Smooth muscle cell (in vitro differentiated cells): ENCODE results near the gene ACADVL. TPM values are rescaled to one million over a fixed set of nuclear protein-coding genes. Genes with fewer than 3 reads are reported as not detected.
A peak's percentile ranks its signal among the peaks of the same experiment; 100 is the strongest.

Source experiments
- DNase-seq: peaks from one replicate; lab custom pipeline; 2025; ENCODE audit not compliant: unreplicated experiment; lab: John Stamatoyannopoulos, UW
- H2AFZ ChIP-seq: fragments of 200-600 bp; sonication (generic); 2 replicates; pipeline ENCODE4 v1.6.0; 2016; ENCODE audit warnings: antibody characterized with exemption, low read depth, mild to moderate bottlenecking
- H3F3A ChIP-seq: fragments of 200-600 bp; sonication (generic); 2 replicates; pipeline ENCODE4 v1.6.0; 2017; ENCODE audit warnings: antibody characterized with exemption, low read depth
- H3K27ac ChIP-seq: fragments of 200-600 bp; sonication (generic); 2 replicates; pipeline ENCODE4 v1.5.1; 2016; ENCODE audit warnings: low read depth, mild to moderate bottlenecking
- H3K27me3 ChIP-seq: fragments of 200-600 bp; sonication (generic); 2 replicates; pipeline ENCODE4 v1.6.1; 2016; ENCODE audit warnings: low read depth, mild to moderate bottlenecking
- H3K36me3 ChIP-seq: fragments of 200-600 bp; sonication (generic); 2 replicates; pipeline ENCODE4 v1.5.1; 2016; ENCODE audit warnings: low read depth
- H3K4me1 ChIP-seq: fragments of 200-600 bp; sonication (generic); 2 replicates; pipeline ENCODE4 v1.5.1; 2016; ENCODE audit warnings: low read depth
- H3K4me2 ChIP-seq: fragments of 200-600 bp; sonication (generic); 2 replicates; pipeline ENCODE4 v1.6.0; 2016; ENCODE audit warnings: mild to moderate bottlenecking
- H3K4me3 ChIP-seq: fragments of 200-600 bp; sonication (generic); 2 replicates; pipeline ENCODE4 v1.5.1; 2016; ENCODE audit warnings: mild to moderate bottlenecking
- H3K79me2 ChIP-seq: fragments of 200-600 bp; sonication (generic); 2 replicates; pipeline ENCODE4 v1.6.0; 2016; ENCODE audit warnings: low read depth, mild to moderate bottlenecking
- H3K9ac ChIP-seq: fragments of 200-600 bp; sonication (generic); 2 replicates; pipeline ENCODE4 v1.6.0; 2016; ENCODE audit warnings: low read depth
- H3K9me3 ChIP-seq: fragments of 200-600 bp; sonication (generic); replicated peaks from 2 replicates; pipeline ENCODE4 v1.5.1; 2016; ENCODE audit warnings: low read depth
- H4K20me1 ChIP-seq: fragments of 200-600 bp; sonication (generic); 2 replicates; pipeline ENCODE4 v1.6.0; 2016; ENCODE audit warnings: low read depth
- WGBS: methylation state at CpG from one replicate; pipeline ENCODE4 v1.1.7; 2016; ENCODE audit warnings: low lambda C conversion rate; 5-methylcytosine and 5-hydroxymethylcytosine counted together
- polyA plus RNA-seq: library from polyadenylated mRNA; unstranded; fragments of >200 nt; fragmentation: Nextera tagmentation; extraction: Ambion mirVana; gene quantifications from 2 replicates; pipeline ENCODE4 v1.2.1, GENCODE V29; 2016
- total RNA-seq: library from RNA; depleted of rRNA; stranded (reverse); fragments of >200 nt; gene quantifications from 2 replicates; pipeline ENCODE4 v1.2.3, GENCODE V29; 2014
- TF ChIP-seq, protein P1 (sequence below): fragments of 200-600 bp; sonication (generic); IDR thresholded peaks from 2 replicates; pipeline ENCODE4 v1.5.1; 2017; ENCODE audit warnings: borderline replicate concordance, mild to moderate bottlenecking, antibody characterized with exemption; ENCODE audit not compliant: insufficient read depth, poor library complexity, severe bottlenecking

The ACADVL gene
- total and polyA plus RNA-seq, 2 experiments from 2014 or later = 185 to 331 TPM

DNA sequence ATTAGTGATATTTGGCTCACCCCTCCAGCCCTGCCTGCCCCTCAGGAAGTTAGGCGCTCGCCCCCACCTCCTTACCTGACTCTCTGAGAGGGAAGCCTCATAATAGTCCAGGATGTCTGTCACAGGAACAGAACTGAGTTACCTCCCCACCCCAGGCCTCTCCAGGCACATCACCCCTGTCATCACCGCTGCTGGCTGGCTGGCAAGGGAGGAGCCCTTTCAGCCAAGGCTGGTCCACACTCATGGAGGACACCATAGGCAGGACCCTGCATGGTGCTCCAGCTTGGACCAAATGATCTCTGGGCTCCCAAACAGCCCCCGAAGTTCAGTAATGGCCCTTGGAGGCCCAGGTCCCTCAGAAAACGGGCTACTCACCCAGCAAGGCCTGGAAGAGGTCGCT lies 1.6 kb upstream of the ACADVL start:
- peaks cover 59% of the 10 kb centered on the region for H4K20me1 ChIP-seq
- peaks cover 43% of the 10 kb centered on the region for H3K4me1 ChIP-seq
- TF ChIP-seq, protein P1, sequence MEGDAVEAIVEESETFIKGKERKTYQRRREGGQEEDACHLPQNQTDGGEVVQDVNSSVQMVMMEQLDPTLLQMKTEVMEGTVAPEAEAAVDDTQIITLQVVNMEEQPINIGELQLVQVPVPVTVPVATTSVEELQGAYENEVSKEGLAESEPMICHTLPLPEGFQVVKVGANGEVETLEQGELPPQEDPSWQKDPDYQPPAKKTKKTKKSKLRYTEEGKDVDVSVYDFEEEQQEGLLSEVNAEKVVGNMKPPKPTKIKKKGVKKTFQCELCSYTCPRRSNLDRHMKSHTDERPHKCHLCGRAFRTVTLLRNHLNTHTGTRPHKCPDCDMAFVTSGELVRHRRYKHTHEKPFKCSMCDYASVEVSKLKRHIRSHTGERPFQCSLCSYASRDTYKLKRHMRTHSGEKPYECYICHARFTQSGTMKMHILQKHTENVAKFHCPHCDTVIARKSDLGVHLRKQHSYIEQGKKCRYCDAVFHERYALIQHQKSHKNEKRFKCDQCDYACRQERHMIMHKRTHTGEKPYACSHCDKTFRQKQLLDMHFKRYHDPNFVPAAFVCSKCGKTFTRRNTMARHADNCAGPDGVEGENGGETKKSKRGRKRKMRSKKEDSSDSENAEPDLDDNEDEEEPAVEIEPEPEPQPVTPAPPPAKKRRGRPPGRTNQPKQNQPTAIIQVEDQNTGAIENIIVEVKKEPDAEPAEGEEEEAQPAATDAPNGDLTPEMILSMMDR = no peak
- H2AFZ ChIP-seq = no peak overlapping the region
- DNase-seq = no peak
- H3K4me3 ChIP-seq = peak overlapping the region; percentile 72
- peak overlapping the region; percentile 76 for H3K9ac ChIP-seq
- peak overlapping the region; percentile 95 for H3K27ac ChIP-seq
- peaks cover 21% of the 10 kb centered on the region for H3K79me2 ChIP-seq
- peak overlapping the region; percentile 96 for H3K4me2 ChIP-seq
- peaks cover 28% of the 10 kb centered on the region for H3F3A ChIP-seq
- no peaks in the 10 kb centered on the region for H3K36me3 ChIP-seq
- H3K9me3 ChIP-seq = no peaks in the 10 kb centered on the region
- no peaks in the 10 kb centered on the region for H3K27me3 ChIP-seq
- WGBS = 77% methylated on average over 6 of the region's 6 CpGs

DNA sequence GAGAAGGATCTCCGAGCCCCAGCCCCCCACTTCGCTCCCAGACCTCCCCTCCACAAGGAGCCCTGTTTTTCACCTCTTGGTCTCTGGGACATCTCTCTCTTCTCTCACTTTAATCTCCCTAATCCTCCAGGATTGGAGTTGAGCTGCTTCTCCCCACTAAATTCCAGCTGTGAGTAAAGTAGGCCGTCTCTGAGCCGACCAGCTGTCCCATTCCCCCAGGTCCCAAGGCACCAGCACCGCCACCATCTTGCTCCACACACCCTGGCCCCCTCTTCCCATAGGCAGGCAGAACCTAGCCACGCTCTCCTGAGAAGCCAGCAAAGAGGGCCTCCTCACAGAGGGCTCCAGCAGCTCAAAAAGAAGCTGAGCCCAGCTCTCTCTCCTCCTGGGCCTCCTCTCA lies 980 bp upstream of the ACADVL start:
- H4K20me1 ChIP-seq = peaks cover 59% of the 10 kb centered on the region
- no peaks in the 10 kb centered on the region for H3K36me3 ChIP-seq
- TF ChIP-seq, protein P1 = no peak
- H3K27ac ChIP-seq = peak overlapping the region; percentile 95
- H3K4me2 ChIP-seq = peak overlapping the region; percentile 96
- H3K4me3 ChIP-seq = no peak overlapping the region
- WGBS = 32% methylated on average over 6 of the region's 6 CpGs
- H3K79me2 ChIP-seq = peaks cover 15% of the 10 kb centered on the region
- H3K4me1 ChIP-seq = peaks cover 40% of the 10 kb centered on the region
- H3F3A ChIP-seq = peaks cover 28% of the 10 kb centered on the region
- H3K9ac ChIP-seq = no peak overlapping the region
- no peaks in the 10 kb centered on the region for H3K27me3 ChIP-seq
- no peak overlapping the region for H2AFZ ChIP-seq
- no peaks in the 10 kb centered on the region for H3K9me3 ChIP-seq
- no peak for DNase-seq

DNA sequence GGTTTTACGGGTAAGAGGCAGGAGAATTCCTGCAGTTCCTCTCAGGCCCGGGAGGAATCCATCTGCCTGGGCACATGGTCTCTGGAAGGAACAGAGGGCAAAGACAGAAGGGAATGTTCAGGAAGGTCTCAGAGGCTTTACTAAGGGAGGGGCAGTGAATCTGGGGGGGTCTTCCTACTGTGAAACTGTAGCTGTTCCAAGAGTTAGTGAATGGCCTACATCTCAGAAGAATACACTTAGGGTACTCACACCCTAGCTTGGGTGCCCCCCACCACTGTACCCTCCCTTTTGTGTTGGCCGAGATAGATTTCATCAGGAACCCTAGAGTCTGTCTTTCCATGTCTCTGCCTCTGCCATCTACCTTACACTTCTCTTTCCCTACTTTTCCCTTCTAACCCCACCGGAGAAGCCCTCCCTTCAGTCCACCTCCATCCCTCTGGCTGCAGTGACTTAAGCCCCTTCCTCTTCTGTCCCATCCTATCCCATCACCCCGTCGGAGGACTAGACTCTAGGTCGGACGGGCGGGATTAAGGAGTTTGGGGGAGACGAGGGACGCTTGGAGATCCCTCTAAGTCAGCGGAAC lies 418 bp upstream of the ACADVL start:
- DNase-seq = no peak
- peak overlapping the region; percentile 95 for H3K27ac ChIP-seq
- no peaks in the 10 kb centered on the region for H3K27me3 ChIP-seq
- H4K20me1 ChIP-seq = peaks cover 55% of the 10 kb centered on the region
- H3F3A ChIP-seq = peaks cover 28% of the 10 kb centered on the region
- peak overlapping the region; percentile 82 for H3K4me3 ChIP-seq
- TF ChIP-seq, protein P1 = no peak
- WGBS = 25% methylated on average over 12 of the region's 12 CpGs
- peaks cover 11% of the 10 kb centered on the region for H3K79me2 ChIP-seq
- H3K9ac ChIP-seq = peak overlapping the region; percentile 21
- H2AFZ ChIP-seq = no peak overlapping the region
- no peaks in the 10 kb centered on the region for H3K36me3 ChIP-seq
- H3K4me1 ChIP-seq = peaks cover 40% of the 10 kb centered on the region
- peak overlapping the region; percentile 96 for H3K4me2 ChIP-seq
- no peaks in the 10 kb centered on the region for H3K9me3 ChIP-seq
